Measurements from ENCODE around the gene SLC4A8.

SLC4A8 gene

DNA sequence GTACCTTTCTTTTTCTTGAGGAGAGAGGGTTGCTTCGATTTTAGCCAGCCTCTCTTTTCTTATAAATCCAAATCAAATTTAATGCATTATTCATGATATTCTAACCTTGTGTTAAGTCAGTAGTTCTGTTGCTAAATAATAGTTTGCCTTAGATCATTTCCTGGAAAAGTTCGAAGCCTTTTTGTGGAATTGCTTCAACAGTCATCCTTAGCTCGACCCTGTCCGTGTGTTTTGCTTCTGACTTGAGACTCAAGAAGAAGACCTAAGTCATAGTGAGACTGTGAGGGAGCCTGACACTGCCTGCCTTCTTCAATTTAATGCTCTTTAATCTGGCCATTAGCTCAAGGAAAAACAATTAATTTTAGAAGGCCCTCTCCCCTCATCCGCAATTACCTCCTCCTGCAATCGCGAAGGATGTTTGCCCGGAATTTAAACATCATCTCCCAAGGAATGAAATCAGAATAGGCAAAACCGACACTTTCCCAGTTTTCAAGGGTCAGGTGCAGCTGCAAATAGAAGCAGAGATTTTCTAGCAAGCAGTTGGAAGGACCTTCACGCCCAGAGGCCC, 453 bp upstream of the SLC4A8 start:
- Mint-ChIP-seq H3K36me3 (ENCODE audit: insufficient read depth) (peaks cover 9% of the 10 kb centered on the region), H3K27me3 (no peaks in the 10 kb centered on the region), H3K4me1 (ENCODE audit: low read depth in 2 of 2) (peaks cover 10 to 12% of the 10 kb centered on the region in 2 donors), H3K4me3 (peak overlapping the region; percentile 74 to 87), H3K9me3 (no peaks in the 10 kb centered on the region), H3K27ac (peak overlapping the region in 1 of 2 donors; percentile 81)
- DNase-seq (no peak), ATAC-seq (replicated peaks) (no peak)

DNA sequence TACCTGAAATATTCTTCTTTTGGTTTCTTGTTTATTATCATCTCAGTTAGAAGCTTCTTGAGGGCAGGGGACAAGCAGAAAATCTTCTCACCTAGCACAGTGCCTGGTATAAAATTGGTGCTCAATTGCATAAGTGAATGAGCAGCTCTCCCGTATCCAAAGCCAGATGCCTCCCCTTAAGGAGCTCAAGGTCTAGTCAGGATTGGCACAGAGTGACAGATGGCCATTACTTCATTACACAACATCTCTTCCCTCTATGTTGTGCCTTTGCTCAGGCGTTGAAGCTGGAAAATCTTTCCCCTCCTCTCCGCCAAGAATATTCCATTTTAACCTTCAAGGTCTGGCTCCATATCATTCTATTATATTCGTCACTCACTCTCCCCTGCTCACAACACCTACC, 3.6 kb downstream of the SLC4A8 start:
- Mint-ChIP-seq H3K27me3 (no peaks in the 10 kb centered on the region), H3K4me1 (ENCODE audit: low read depth in 2 of 2) (peaks cover 8 to 10% of the 10 kb centered on the region in 2 donors), H3K4me3 (no peak overlapping the region), H3K36me3 (ENCODE audit: insufficient read depth) (peaks cover 5% of the 10 kb centered on the region), H3K9me3 (no peaks in the 10 kb centered on the region), H3K27ac (no peak overlapping the region)
- ATAC-seq (replicated peaks) (no peak), DNase-seq (no peak)

GRCh38 chr12:51429700-51430099, 5.1 kb downstream of the SLC4A8 start:
- Mint-ChIP-seq H3K36me3 (ENCODE audit: insufficient read depth) (peaks cover 5% of the 10 kb centered on the region), H3K27me3 (no peaks in the 10 kb centered on the region), H3K27ac (no peak overlapping the region), H3K4me3 (no peak overlapping the region), H3K4me1 (ENCODE audit: low read depth in 2 of 2) (peaks cover 5% of the 10 kb centered on the region in 2 donors), H3K9me3 (no peaks in the 10 kb centered on the region)
- no peak for ATAC-seq (replicated peaks)
- DNase-seq: no peak

GRCh38 chr12:51430196-51430895, 5.7 kb downstream of the SLC4A8 start:
- Mint-ChIP-seq H3K9me3 (no peaks in the 10 kb centered on the region), H3K27me3 (no peaks in the 10 kb centered on the region), H3K27ac (no peak overlapping the region), H3K4me1 (ENCODE audit: low read depth in 2 of 2) (peaks cover 1 to 2% of the 10 kb centered on the region in 2 donors), H3K36me3 (ENCODE audit: insufficient read depth) (peaks cover 1% of the 10 kb centered on the region), H3K4me3 (no peak overlapping the region)
- ATAC-seq (replicated peaks) (no peak), DNase-seq (no peak)

DNA sequence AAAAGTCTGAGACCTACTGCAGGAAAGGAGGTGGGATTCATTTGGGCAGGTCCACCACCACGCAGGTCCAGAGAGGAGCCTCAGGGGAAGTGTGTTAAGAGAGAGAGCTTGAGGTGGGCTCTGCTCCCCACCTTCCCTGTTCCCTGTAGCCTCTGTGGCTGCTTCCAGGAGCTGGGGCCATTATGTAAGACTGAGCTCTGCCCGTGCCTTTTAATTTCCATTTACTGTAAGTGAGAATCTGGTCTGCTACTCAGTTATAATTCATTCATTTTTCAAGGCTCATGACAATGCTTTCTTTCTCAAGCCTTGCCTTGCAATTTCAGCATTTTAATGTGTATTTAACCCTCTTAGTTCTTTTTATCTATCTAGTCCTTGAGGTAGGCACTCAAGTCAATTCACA, 8.3 kb downstream of the SLC4A8 start:
- peaks cover 0 to 4% of the 10 kb centered on the region in 2 donors for H3K4me1 Mint-ChIP-seq (ENCODE audit: low read depth in 2 of 2)
- no peaks in the 10 kb centered on the region for H3K36me3 Mint-ChIP-seq (ENCODE audit: insufficient read depth)
- no peak for DNase-seq
- H3K27ac Mint-ChIP-seq: no peak overlapping the region
- H3K4me3 Mint-ChIP-seq: no peak overlapping the region
- ATAC-seq (replicated peaks): no peak
- no peaks in the 10 kb centered on the region for H3K27me3 Mint-ChIP-seq
- H3K9me3 Mint-ChIP-seq: no peaks in the 10 kb centered on the region

- no peak overlapping the region for H3K27ac Mint-ChIP-seq
- H3K4me1 Mint-ChIP-seq (ENCODE audit: low read depth in 2 of 2): peaks cover under 1 to 4% of the 10 kb centered on the region in 2 donors
- no peaks in the 10 kb centered on the region for H3K9me3 Mint-ChIP-seq
- DNase-seq (no peak), ATAC-seq (replicated peaks) (no peak)
- H3K36me3 Mint-ChIP-seq (ENCODE audit: insufficient read depth): no peaks in the 10 kb centered on the region
- no peaks in the 10 kb centered on the region for H3K27me3 Mint-ChIP-seq
- no peak overlapping the region for H3K4me3 Mint-ChIP-seq
Measured at GRCh38 chr12:51434305-51434704, 9.7 kb downstream of the SLC4A8 start.

DNA sequence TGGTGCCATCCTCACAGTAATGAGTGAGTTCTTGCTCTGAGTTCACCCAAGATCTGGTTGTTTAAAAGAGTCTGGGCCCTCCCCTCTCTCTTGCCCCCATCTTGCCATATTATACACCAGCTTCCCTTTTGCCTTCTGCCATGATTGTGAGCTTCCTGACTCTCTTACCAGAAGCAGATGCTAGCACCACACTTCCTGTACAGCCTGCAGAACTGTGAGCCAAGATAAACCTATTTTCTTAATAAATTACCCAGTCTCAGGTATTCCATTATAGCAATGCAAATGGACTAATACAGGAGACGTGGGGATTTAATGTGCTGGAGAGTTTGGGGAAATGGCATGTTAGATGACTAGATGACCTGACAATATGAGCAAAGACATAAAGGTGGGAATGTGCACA, 12.8 kb downstream of the SLC4A8 start:
- Mint-ChIP-seq H3K4me3 (no peak overlapping the region), H3K36me3 (ENCODE audit: insufficient read depth) (no peaks in the 10 kb centered on the region), H3K27ac (no peak overlapping the region), H3K4me1 (ENCODE audit: low read depth in 2 of 2) (peaks cover 4 to 10% of the 10 kb centered on the region in 2 donors), H3K27me3 (no peaks in the 10 kb centered on the region), H3K9me3 (no peaks in the 10 kb centered on the region)
- no peak for ATAC-seq (replicated peaks)
- DNase-seq: no peak

DNA sequence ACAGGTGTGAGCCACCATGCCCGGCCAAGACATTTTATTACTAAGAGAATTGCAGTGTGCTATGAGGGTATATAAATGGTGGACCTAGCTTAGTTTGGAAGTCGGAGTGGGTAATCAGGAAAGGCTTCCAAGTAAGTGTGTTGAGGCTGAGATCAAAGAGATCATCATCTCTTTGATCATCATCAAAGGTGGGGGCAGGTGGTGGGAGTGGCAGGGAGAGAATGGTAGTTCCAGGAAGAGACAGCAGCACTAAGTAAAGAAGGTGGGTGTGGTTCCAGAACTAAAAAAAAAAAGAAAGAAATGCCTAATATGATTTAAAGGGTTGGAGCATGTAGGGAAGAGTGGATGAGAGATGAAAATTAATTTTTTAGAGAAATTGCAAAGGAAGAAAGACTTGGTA, 14.7 kb downstream of the SLC4A8 start:
- Mint-ChIP-seq H3K27ac (no peak overlapping the region), H3K4me1 (ENCODE audit: low read depth in 2 of 2) (peaks cover 4 to 10% of the 10 kb centered on the region in 2 donors), H3K9me3 (no peaks in the 10 kb centered on the region), H3K4me3 (no peak overlapping the region), H3K27me3 (no peaks in the 10 kb centered on the region), H3K36me3 (ENCODE audit: insufficient read depth) (no peaks in the 10 kb centered on the region)
- ATAC-seq (replicated peaks) (no peak), DNase-seq (no peak)

DNA sequence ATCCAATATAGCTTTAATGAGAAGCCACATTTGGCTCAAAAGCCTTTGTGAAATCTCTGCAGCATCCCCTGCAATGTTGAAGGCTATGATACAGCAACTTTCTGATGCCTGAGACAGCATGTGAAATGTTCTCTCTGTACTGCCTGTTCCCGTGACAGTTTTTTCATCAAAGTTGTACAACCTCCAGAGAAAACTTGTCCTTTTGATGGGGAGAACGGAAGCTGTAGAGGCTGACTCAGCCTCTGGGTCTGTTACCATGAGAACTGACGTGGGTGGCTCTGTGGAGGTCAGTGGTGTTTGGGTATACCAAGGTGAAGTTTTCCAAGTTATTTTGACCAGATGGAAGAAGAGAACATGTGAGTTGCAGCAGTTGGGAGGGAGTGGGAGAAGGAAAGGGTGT, 17.0 kb downstream of the SLC4A8 start:
- Mint-ChIP-seq H3K27me3 (no peaks in the 10 kb centered on the region), H3K4me1 (ENCODE audit: low read depth in 2 of 2) (peaks cover 4 to 10% of the 10 kb centered on the region in 2 donors), H3K36me3 (ENCODE audit: insufficient read depth) (no peaks in the 10 kb centered on the region), H3K4me3 (no peak overlapping the region), H3K9me3 (no peaks in the 10 kb centered on the region), H3K27ac (no peak overlapping the region)
- ATAC-seq (replicated peaks) (no peak), DNase-seq (no peak)

DNA sequence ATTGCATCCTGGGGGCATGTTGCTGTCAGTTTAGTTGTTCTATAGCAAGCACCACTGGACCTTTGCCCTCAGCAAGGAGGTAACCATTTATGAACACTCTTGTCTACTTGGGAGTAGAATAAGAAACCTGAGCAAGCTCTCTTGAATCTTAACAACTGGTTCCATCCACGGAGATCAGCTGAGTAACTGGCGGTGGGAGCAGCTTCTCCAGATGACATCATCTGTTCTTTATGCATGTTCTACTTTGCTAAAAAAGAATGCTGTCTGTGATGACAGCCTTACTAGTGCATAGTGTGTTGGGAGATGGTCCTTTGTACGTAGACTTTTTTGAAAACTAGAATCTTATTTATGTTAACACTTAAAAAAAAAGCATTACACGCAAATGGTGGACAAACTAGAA, 17.7 kb downstream of the SLC4A8 start:
- no peak for ATAC-seq (replicated peaks)

DNA sequence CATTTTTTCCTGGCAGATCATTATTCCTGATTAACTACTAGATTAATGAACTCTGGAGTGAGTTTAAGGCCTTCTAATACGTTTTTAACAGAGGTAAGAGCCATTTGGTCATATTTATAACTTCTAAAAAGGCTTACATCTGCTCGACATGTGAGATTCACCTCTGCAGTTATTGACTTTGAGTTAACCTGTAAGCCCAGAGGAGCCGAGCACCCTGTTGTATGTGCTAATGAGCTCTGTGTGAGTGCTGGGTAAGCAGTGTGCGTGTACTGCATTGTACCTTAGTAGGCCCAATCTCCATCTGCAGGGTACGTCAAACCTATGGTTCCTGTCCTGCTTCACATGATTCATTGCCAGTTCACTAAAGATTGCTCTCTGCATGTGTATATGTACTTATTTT, 18.9 kb downstream of the SLC4A8 start:
- Mint-ChIP-seq H3K9me3 (no peaks in the 10 kb centered on the region), H3K27me3 (no peaks in the 10 kb centered on the region), H3K4me3 (no peak overlapping the region), H3K4me1 (ENCODE audit: low read depth in 2 of 2) (peaks cover 0 to 10% of the 10 kb centered on the region in 2 donors), H3K36me3 (ENCODE audit: insufficient read depth) (no peaks in the 10 kb centered on the region), H3K27ac (no peak overlapping the region)
- no peak for ATAC-seq (replicated peaks)
- DNase-seq: no peak

More for the DNA sequence above, 17.7 kb downstream of the SLC4A8 start:
- DNase-seq: no peak
- Mint-ChIP-seq H3K27me3 (no peaks in the 10 kb centered on the region), H3K36me3 (ENCODE audit: insufficient read depth) (no peaks in the 10 kb centered on the region), H3K27ac (peak overlapping the region in 1 of 2 donors; percentile 5), H3K4me3 (no peak overlapping the region), H3K9me3 (no peaks in the 10 kb centered on the region), H3K4me1 (ENCODE audit: low read depth in 2 of 2) (peaks cover 4 to 10% of the 10 kb centered on the region in 2 donors)

- no peaks in the 10 kb centered on the region for H3K4me1 Mint-ChIP-seq (ENCODE audit: low read depth in 2 of 2)
- H3K36me3 Mint-ChIP-seq (ENCODE audit: insufficient read depth): no peaks in the 10 kb centered on the region
- H3K27ac Mint-ChIP-seq: no peak overlapping the region
- no peaks in the 10 kb centered on the region for H3K27me3 Mint-ChIP-seq
- ATAC-seq (replicated peaks) (no peak), DNase-seq (no peak)
- H3K4me3 Mint-ChIP-seq: no peak overlapping the region
- no peaks in the 10 kb centered on the region for H3K9me3 Mint-ChIP-seq
Measured at GRCh38 chr12:51448618-51449256, 24.1 kb downstream of the SLC4A8 start.

DNA sequence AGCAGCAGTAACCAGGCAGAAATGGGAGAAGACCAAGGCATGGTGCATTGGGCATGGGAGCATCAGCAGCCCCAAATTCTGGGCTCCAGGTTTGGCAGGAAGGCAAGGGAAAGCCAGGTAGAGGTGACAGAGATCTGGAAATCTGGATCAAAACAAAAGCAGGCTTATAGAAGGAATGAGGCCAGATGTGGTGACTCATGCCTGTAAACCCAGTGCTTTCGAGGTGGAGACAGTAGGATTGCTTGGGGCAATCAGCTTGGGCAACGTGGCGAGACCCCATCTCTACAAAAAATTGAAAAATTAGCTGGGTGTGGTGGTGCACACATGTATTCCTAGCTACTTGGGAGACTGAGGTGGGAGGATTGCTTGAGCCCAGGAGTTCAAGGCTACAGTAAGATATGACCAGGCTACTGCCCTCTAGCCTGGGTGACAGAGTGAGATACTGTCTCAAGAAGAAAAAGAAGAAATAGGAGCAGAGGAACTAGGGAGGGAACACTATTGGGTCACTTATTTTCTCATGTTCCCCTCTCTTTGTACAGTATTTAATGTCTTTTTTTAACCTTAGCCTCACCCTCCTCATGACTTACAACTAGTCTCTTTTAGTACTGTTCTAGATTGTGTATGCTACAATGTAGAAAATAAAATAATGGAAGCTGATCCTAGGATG, 25.1 kb downstream of the SLC4A8 start:
- no peaks in the 10 kb centered on the region for H3K36me3 Mint-ChIP-seq (ENCODE audit: insufficient read depth)
- ATAC-seq (replicated peaks): no peak
- DNase-seq: no peak
- H3K4me1 Mint-ChIP-seq (ENCODE audit: low read depth in 2 of 2): no peaks in the 10 kb centered on the region
- no peaks in the 10 kb centered on the region for H3K9me3 Mint-ChIP-seq
- H3K27ac Mint-ChIP-seq: no peak overlapping the region
- H3K27me3 Mint-ChIP-seq: no peaks in the 10 kb centered on the region
- H3K4me3 Mint-ChIP-seq: no peak overlapping the region

GRCh38 chr12:51450333-51450732, 25.7 kb downstream of the SLC4A8 start:
- Mint-ChIP-seq H3K27me3 (no peaks in the 10 kb centered on the region), H3K36me3 (ENCODE audit: insufficient read depth) (no peaks in the 10 kb centered on the region)
- ATAC-seq (replicated peaks): no peak

More at GRCh38 chr12:51450333-51450732, 25.7 kb downstream of the SLC4A8 start:
- H3K4me3 Mint-ChIP-seq: no peak overlapping the region
- no peaks in the 10 kb centered on the region for H3K4me1 Mint-ChIP-seq (ENCODE audit: low read depth in 2 of 2)
- H3K9me3 Mint-ChIP-seq: no peaks in the 10 kb centered on the region
- no peak overlapping the region for H3K27ac Mint-ChIP-seq
- no peak for DNase-seq
